Right kidney (tissue), 1 donor: Measurements from ENCODE around the gene TMPRSS2.

ENCODE experiments used
- DNase-seq: peaks from one replicate; pipeline ENCODE4 v3.0.0-alpha.2; 2016

Gene TMPRSS2

DNA sequence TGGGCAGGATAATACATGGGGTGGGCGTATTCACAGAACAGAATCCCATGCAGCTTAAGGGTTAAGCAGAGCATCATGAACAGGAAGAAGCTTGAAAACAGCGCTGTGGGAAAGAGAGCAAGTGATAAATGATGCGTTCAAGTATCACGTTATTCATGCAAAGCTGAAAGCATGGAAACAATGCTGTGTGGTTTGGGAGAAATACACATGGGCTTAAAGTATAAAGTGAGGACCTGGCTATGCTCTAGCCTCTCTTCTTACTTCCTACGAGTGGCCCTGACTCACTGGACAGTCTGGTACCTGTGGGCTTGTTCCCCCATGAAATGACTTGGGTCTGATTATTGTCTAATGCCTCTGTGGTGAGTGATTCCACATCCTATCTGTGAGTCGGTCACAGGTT is 25.7 kb downstream of the TMPRSS2 start:
- DNase-seq: no peak

DNA sequence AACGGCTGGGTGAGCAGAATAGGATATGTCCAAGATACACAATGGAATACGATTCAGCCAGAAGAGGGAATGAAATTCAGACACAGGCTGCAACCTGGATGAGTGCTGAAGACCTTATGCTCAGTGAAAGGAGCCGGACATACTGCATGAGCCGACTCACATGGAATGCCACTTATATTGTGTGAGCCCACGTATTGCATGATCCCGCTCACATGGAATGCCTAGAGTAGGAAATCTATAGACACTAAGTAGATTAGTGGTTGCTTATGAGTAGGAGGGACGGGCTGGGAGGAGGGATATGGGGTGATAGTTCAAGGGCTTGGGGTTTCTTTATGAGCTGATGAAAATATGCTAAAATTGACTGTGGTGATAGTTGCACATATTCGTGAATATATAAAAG is 26.8 kb downstream of the TMPRSS2 start:
- DNase-seq: no peak

DNA sequence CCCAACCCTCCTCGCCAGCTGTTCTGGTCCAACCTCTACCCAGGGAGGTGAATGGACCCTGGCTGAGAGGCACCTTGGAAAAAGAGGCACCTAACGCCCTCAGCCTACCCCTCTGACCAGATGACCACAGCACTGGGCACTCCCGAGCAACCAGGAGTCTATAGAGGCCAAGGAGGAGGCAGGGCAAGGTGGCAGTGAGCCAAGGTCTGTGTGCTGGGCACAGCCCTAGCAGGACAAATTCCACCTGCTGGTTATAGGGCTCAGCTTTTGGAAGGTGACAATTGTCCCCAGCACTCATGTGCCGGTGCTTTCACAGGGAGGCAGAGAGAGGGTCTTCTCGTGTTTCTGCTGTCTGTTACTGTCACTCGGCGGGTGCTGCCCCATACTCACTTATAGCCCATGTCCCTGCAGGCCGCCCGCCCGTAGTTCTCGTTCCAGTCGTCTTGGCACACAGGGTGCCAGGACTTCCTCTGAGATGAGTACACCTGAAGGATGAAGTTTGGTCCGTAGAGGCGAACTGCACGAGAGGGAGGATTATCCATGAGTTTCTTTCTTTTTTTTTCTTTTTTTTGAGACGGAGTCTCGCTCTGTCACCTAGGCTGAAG is 27.8 kb downstream of the TMPRSS2 start:
- no peak for DNase-seq

DNA sequence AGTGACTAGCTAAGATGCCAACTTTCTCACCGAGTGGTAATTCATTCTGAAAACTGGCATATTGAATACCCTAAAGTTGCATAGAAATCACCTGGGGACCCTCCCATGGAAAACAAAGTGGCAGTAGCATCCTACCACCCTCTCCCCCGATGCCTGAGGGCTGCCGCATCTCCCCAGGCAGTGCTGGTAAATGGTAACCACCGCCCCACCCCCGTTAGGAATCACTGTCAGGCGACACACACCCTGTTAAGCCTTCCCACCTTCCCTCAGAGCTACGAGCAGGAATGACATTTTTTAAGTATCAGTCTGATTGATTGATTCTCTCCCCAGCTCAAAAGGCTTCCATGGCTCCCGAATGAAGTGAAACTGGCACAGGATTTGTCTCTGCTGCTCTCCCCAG is 28.3 kb downstream of the TMPRSS2 start:
- no peak for DNase-seq

DNA sequence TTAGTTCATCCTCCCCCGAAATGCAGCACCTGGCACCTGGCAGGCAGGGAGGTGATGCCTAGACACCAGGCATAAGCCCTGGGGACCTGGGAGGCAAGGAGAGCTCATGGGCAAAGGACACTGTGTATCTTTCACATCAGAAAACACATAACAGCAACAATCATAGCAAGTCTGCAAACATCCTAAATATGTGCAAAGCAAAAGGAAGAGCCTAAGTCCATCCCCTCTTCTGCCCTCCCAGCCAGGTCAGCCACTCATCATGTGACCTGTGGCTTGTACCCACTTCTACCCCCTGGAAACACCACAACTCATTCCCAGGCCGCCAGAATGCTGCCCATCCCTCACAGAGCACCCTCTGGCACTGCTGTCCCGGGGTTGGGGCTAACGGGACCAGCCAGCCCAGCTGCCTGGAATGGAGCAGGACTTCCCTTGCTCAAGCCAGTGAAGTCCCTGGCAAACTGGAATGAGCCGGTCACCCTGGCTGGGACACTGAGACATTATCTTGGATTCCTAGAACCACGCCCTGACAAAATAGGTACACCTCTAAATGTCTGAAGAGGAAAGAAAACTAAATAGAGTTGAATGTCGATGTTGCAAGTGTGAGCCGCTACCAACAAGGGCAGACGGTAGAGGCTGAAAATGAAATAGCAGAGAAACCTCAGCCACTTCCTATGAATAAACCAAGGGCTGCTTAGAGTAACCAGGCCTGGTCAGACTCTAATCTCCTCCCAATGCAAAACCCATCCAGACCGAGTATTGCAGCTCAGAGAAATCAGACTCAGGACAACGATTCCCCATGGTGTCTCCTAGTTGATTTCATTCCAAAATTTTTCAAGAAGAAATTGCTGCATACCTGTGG is 29.4 kb downstream of the TMPRSS2 start:
- DNase-seq: no peak

DNA sequence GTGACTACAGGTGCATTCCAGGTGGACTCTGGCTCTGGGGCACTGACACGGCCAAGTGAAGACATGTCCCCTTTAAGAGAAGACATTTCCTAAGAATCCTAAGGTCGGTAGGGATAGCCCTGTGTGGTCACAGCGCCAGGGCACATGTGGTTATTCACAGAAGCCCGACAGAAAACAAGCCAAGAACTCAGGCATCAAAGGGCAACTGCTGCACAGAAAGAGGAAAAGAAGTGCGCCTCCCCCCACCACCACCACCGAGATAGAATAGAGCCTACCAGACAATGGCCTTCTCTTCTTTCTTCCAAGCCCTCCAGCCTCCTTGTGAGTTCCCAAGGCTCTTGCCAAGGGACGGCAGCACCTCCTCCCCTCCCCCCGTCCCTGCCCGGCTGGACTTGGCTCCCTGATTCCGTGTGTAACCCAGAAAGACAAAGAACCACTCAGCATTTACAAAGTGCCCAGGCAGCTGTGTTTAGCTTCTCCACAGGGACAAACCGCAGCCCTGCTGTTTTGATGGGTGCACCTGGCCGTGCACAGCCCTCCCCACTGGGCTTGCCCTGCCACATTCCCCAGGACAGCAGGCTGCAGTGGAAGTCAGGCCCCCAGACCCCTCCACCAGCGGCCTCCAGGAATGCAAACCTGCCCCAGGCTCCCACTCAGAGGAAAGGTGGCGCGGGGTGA is 30.2 kb downstream of the TMPRSS2 start:
- DNase-seq: no peak

DNA sequence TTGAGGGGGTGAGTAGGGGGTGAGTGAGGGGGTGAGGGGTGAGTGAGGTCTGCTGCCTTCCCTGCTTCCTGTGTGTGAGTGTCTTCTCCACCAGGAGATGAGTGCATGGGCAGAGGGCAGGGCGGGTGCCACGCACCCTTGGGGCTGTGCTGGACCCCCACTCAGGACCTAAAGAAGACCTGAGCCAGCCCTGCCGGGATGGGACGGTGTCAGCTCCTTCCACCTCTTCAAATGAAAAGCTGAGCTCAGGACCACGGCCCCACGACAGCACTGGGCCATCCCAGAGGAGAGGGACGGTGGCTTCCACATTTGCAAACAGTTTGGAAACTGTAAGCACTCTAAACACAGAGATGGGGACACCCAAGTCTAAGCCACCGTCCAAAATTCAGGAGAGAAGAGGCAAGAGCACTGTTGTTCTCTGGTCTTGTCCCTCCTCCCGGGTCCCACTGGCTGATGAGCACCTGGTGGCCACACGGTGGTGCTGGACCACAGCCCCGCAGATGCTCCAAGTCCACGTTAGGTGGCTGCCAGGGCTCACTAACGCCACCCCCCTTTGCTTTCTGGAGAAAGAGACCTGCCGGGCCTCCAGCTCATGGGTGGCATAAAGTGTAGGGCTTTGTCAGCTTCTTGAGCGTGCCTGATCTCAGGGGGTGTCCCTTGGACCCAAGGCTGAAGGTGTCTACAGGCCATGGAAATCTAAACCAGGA is 32.1 kb downstream of the TMPRSS2 start:
- no peak for DNase-seq

DNA sequence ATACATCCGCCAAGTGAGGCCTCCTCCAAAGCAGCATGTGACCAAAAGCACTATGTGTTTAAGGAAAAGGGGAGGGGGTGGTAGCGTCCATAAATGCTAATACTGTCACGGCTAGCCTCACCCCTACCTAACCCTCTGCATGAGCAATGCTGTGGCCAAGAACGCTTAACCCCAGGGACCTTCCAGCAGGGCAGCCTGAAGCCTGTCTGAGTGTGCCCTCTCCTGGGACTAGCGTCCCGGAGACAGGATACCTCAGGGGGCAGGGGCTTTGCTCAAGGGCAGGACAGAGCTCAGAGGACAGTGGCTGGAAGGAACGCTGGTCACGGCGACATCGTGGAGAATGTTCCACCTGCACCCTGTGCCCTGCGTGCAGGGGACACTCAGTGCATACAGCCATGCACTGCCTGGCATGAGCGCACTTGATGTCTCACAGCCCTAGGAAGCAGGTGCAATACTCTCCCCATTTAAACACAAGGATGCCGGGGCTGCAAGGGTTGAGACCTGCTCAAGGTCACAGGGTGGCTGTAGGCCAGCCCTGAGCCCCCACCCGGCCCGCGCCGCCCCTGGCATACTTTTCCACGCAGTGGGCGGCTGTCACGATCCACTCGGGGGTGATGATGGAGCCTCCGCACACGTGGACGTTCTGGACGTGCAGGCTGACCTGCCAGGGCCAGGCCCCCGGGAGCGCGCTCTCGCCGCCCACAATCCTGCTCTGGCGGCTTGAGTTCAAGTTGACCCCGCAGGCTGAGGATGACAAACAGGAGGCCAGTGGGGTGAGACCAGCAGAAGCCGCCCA is 35.0 kb downstream of the TMPRSS2 start:
- no peak for DNase-seq

DNA sequence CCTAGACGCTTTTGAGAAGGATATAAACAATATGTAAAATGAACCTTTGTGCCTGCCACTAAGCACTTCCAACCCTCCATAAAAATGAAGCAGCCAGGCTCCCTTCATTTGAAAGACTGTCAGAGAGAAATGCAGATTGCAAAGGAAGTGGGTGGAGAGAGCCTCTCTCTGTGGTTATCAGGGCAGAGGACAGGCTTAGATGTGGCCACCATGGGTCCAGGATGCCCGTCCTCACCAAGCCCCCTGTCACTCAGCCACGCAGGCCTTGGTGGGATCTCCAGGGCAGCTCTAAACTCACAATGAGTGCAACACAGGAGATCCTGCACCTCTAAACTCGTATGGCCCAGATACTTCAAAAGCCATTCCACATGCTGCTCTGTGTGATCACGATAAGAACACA is 37.9 kb downstream of the TMPRSS2 start:
- DNase-seq: no peak

DNA sequence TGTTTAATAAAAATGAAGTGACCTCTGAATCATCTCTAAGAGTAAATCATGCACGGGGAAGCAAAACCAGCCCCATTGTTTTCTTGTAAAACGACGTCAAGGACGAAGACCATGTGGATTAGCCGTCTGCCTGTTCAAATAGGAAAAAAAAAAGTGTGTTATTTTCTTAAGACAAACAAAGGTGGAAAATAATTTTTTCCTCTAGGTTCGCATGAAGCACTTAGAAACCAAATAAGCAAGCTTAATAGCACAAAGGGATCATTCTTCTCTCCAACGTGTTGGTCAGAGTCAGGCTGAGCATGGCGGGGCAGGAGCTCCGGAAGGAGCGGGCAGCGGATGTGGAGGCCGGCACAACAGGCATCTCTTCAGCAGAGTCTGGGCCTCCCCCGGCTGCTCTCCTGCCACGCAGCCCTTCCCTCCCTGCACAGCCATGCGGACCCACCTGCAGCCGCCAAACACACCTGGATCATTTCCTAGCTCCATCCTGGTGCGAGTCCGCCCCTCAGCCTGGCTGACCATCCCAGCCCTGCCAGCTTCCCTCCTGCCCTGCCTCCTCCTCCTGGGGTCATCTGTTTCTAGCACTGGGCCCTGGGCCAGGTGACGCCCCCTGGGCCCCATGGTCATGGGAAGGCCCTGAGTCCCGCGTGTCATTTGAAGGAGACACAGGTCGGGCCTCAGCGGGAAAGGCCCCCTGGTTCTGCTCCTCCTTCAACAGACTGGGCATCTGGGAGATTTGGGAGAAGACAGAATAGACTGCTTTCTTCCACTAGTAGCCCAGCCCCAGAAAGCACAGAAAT is 41.7 kb downstream of the TMPRSS2 start:
- no peak for DNase-seq

DNA sequence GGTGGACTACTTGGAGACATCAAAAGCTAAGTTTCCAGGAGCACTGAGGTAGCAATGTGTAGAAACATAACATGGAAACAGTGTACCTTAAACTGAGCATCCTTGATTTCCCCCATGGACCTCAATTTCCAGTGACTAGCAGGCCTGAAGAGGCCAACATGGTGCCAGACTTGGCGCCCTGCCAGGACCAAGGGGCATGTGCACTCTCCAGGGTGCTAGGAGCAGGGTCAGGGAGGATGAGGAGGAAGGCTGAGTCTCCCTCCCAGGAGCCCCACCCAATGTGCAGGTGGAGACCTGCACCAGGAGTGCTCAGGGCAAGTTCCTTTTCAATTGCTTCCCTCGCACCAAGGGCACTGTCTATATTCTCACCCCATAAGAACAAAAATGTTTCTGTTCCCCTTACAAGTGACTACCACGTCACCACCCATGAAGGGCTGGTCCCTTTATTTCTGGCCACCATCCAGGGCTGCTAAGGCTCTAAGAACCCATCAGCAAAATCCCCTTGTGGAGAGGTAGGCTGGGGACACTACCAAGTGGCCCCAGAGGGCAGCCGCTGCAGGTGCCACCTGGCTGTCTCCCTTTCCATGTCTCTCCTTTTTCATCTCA is 42.7 kb downstream of the TMPRSS2 start:
- DNase-seq: no peak

DNA sequence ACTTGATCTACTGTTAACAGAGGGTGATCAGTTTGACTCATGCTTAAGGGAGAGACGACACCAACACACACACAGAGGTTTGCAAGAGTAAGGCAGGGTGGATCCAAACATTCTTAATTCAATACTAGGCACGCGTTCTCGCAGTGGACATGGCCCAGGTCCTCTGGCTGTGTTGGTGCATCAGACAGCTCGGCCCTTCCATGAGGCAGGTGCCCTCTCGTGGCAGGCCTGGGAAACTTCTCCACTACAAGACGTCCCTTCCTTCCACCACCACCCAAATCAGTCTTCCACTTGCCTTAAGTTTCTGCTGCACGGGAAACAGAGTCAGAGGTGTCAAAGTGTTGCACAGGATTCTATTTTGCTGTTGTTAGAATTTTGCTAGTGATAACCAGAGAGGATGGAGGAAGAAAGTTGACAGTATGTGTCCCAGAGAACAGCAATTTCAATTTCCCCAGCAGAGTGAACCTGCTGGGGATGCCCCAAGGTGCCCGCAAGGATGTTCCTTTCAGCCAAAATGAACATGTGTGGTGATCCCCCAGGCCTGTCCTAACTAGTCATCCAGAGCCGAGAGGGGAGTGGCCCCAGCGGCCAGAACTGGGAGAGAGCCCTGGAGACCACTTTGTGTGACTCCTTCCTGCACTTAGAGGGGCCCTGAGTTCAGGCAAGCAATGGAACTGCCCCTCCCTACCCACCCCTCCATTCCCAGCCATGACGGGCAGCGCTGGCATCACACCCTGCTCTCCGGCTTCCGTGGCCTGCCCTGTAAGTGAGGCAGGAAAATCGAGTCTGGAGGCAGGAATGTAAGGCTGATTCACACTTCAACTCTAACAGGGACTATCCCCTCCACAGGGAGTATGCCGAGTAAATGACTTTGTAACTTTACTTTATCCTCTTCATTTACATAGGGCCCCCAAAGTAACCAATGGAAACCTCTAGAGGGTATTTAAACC is 47.1 kb downstream of the TMPRSS2 start:
- peak; percentile 46 for DNase-seq

DNA sequence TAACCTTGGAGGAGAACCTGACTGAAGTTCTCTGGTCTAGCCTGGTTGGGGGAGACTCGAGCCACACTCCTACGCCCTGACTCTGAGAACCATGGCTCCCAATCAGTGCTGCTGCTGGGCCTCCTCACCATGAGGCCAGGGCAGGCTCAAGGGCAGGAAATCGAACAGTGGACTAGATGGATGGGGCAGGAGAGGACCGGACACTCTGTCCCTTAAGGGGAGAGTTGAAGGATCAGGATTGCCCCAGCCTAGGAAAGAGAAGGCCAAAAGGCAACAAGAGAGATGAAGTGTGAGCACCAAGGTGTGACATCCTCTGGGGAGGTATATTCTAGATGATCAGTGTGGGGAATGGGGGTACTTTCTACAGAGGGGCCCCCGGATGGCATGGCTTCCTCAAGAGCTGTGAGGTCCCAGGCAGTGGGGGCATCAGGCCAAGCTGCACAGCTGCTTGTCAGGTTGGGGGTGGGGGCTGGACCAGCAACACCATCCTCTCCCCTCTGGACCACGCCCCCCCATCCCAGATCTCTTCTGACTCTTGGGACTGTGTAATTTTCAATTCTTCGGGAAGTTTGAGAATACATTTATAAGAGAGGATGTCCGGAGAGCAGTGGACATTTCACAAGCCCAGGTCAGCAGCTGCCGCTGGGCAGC is 47.9 kb downstream of the TMPRSS2 start:
- DNase-seq: no peak

DNA sequence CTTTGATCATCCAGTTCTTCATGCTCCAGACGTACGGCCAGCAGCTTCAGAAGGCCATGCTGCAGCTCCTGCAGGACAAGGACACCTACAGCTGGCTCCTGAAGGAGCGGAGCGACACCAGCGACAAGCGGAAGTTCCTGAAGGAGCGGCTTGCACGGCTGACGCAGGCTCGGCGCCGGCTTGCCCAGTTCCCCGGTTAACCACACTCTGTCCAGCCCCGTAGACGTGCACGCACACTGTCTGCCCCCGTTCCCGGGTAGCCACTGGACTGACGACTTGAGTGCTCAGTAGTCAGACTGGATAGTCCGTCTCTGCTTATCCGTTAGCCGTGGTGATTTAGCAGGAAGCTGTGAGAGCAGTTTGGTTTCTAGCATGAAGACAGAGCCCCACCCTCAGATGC is 49.4 kb downstream of the TMPRSS2 start:
- no peak for DNase-seq

DNA sequence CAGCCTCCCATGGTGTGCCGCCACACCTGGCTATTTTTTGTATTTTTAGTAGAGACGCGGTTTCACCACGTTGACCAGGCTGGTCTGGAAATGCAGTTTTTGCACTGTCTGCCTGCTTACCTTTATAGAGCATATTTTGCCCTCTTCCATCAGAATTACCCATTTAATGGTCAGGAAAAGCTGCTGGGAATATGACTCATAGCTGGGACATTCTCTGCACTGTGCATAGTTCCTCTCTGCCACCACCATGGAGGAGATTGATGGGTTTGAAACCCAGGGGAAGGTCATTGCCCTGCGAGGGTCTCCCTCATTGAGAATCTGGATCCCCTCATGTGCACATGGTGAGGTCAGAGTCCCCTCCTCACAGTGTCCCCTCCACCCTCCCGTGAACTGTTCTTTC is 49.8 kb downstream of the TMPRSS2 start:
- no peak for DNase-seq

DNA sequence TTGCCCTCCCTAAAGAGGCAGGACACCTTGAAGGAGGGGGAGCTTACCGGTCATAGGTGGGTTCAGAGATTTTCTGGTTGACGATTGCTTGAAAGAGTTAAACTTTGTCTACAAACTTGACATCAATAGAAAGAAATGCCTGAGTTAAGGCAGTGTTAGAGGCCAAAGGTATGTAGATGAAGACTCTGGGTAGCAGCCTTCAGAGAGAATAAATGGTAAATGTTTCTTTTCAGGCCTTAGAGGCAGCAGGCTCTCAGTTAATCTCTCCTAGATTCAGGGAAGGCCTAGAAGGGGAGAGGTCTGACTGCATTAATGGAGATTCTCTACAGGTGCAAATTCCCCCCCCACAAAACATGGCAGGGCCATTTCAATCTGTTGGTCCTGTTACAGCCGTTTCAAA is 54.2 kb downstream of the TMPRSS2 start:
- no peak for DNase-seq

DNA sequence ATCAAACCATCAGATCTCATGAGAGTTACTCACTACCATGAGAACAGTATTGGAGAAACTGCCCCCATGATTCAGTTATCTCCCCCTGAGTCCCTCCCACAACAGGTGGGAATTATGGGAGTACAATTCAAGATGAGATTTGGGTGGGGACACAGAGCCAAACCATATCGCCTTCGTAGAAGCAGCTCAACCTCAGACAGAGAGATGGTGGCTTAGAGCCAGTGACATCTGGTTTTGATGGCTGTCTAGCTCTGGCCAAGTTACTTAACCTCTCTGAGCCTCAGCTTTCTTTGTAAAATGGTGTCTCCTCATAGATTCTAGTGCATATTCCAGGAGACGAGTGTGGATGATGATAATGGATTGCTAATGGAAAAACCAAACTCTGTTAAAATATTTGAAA is 54.8 kb downstream of the TMPRSS2 start:
- no peak for DNase-seq

DNA sequence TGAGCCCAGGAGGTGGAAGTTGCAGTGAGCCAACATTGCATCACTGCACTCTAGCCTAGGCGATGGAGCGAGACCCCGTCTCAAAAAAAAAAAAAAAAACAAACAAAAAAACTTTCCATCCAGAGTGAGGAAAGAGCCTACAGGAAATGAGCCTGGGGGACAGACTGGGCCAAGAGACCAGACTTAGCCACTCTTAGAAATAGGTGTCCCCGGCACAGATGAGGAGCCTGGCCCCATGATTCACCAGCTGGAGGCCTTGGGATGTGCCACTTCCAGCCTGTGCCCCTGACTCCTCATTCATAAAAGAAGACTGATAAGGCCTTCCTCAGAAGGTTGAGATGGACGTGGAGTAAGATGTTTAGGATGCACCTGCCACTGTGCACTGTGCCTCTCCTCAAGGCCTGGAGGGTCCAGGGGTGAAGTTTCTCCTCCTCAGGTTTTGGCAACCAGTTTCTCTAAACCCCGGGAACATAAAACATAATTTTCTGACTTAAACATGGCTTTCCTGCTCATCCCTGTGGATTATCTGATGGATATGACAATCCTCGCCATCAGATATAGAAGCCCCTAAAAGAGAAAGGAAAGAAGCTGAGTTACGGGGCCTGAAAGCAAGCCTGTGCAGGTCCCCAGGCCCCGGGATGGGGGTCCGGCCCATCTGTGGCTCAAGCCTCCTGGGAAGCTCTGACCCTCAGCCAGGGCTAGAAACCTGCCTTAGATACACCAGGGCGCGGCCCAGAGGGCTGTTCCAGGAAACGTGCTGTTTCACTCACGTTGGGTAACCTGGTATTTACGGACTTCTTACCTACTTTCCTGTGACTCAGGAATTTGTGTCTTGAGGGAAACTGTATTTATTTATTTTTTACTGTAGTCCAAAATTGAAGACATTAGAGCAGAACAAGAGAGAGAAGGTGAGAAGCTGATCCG is 55.9 kb downstream of the TMPRSS2 start:
- DNase-seq: no peak
